Activated T-cell treated with anti-CD3 and anti-CD28 coated beads for 24 hours (primary cell): ENCODE measurements around the gene REELD1.

ENCODE experiments used
- DNase-seq: peaks from one replicate; pipeline ENCODE4 v3.0.0-alpha.2; 2020; ENCODE audit warnings: low read depth

REELD1 gene

DNA sequence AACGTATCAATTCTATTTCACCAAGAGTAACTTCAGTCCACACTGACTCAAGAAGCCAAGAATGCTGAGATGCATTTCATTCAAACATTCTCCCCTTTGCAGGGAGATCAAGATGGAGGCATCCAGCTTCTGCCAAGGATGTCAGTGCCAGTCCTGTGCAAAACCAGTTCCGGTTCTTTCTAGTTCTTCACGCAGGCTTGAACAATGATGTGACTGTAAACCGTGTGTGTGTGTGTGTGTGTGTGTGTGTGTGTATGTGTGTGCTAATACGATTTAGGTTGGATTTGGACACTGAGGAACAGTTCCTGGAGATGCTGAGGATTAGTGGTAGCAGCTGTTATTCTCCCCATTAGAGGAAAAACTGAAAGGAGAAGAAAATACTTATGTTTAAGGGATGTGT is at the start of gene REELD1:
REELD1 (plus strand) TSS at position 301 of the 400 bp plus-strand sequence. CDS start 2,415 bp downstream, outside the sequence.
- DNase-seq = no peak

DNA sequence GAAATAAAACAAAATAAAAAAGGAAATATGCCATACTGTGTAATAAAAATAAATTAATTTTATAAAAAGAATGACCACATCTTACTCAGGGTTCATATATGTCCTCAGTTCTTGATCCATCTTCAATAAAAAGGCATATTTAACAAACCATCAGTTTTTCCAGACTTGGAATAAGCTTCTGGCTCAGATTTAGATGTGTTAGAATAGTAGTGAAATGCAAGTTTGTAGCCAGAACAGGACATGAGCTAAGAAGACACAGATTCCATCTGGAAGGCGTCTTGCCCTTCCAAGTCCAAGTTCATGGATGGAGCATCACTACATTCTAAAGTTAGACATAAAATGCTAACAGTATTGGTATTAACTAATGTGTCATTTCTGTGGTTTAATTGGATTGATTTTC is 49.1 kb upstream of the REELD1 start:
- DNase-seq = no peak

DNA sequence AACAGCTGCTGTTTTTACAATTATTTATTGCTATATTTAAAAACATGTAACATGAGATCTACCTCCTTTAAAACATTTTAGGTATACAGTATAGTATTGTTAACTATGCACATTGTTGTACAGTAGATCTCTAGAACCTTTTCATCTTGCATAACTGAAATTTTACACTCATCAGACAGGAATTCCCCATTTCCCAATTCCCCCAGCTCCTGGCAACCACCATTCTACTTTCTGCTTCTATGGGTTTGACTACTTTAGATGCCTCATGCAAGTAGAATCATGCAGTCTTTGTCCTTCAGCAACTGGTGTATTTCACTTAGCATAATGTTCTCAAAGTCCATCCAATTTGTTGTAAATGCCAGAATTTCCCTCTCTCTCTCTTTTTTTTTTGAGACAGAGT is 48.5 kb upstream of the REELD1 start:
- DNase-seq = no peak

DNA sequence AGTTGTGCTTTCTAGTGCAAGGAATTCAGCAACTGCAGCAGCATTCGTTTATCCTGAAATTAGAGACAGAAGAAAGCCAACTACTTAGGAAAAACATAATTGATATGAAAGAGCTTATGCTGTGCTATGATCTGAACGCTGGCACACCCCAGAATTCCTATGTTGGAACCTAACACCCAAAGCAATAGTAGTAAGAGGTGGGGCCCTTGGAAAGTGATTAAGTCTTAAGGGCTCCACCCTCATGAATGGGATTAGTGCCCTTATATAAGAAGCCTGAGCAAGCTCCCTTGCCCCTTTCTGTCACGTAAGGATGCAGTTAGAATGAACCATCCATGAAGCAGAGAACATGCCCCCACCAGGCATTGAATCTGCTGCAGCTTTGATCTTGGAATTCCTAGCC is 44.2 kb upstream of the REELD1 start:
- no peak for DNase-seq

DNA sequence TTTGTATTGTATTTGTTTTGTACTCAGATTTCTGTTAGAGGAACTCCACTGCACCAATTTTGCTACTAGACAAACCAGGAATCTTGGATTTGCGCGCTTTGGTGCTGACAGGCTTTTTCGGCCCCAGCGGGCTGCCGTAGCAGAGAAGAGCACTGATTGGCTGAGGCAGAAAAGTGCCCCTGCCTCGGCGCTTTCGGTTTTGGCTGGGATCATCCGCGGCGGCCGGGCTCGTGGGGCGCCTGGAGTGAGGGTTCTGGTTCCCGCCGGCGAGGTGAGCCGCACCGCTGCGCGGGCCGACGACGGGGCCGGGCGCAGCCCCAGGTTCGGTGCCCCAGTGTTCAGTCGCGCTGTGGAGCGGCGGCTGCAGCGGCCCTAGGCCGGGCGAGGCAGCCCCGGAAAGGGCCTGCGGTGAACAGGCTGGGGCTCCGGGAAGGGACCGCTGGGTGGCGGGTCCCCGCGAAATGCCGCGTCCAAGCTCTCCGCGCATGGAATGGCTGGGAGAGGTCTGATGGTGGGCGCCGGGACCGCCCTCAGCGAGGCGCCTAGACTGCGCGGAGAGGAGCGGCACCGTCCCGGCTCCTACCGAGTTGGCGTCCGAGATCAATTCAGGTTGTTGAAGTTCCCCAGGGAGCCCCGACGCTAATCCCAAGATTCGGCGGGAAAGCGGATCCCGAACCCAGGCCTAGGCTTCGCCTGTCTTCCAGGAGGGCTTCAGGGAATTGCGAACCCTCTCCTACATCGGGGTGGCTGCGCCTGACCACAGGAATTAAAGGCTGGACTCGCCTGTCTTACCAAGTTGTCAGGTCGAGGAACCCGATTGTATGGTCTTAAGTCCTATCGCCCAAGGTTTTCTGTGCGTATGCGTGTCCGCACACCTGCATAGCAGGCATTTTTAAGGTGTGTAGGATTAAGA is 38.5 kb upstream of the REELD1 start, which contains the start of gene LSM6:
LSM6 (plus strand) TSS at position 178 of the 913 bp plus-strand sequence. CDS start 7,204 bp downstream, outside the sequence.
- DNase-seq = peak; percentile 79

DNA sequence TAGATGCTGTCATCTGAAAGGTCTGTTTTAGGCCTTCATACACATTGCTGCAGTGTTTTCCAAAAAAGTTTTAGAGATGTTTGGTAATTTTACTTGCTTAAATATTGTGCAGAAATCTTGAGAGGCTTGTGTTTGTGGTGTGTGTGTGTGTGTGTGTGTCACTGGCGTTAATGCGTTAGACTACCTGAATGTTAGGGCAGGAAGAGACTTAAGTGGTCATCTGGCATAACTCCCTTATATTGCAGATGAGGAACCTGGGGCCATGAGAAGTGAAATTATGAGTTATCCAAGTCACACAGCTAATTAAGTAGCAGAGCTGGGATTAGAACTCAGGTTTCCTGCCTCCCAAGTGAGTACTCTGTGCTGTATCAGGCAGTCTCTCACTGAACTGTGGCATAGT is 37.4 kb upstream of the REELD1 start:
- no peak for DNase-seq

DNA sequence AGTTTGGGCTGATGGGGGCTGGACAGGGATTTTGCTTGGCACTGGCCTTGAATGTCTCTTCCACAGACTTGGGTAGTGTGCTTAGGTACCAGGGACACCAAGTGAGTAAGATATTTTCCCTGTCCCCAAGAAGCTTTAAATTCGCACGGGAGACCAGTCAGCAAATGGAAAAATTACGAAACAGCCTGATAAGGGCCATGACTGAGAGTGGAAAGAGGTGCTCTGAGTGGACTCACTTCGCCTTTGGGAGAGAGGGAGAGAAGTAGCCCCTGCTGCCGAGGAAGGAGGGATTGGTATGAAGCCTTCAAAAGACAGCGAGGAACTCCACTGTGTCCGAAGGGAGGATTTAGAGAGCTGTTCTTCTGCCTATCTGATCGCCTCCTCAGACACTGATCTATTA is 36.2 kb upstream of the REELD1 start:
- no peak for DNase-seq

DNA sequence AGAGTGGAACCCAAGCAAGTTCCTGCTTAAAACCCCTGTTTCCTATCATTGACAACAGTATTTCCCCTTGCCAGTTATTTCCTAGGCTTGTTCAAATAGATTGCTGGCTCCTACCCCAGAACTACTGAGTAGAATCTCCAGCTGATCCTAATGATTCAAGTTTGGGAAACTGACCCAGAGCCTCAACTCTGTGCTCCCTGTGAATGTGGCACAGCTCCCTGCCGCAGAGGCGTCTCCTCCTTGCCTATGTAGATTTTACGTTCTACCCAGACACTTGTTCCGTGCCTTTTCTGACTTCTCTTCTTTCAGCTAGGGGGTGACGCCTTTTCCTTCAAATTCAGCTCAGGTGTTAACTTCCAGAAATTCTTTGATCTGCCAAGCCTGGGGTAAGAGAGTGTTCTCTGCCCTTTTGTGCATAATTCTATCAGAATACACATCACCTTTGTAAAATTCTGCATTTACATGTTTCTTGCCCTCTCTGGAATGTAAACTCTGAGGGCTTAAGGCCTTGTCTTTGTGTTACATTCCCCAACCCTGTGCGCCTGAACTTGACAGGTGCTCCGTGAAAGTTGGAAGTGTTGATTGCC is 34.5 kb upstream of the REELD1 start:
- no peak for DNase-seq

DNA sequence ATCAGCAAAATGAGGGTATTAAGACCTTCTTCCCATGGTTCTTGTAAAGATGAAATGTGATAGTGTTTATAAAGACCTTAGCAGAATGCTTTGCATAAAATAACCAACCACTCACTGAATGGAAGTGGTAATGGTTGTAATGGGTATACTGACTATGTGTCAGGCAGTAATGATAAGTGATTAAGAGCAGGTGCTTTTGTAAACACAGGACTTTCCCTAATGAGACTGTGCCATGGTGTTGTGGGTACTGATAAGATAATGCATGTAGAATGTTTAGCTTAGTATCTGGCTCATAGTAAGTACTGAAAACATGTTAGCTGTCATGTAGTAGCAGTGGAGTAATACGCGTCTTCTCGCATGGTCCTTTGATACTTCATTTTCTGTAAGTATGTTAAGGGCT is 31.9 kb upstream of the REELD1 start:
- no peak for DNase-seq

DNA sequence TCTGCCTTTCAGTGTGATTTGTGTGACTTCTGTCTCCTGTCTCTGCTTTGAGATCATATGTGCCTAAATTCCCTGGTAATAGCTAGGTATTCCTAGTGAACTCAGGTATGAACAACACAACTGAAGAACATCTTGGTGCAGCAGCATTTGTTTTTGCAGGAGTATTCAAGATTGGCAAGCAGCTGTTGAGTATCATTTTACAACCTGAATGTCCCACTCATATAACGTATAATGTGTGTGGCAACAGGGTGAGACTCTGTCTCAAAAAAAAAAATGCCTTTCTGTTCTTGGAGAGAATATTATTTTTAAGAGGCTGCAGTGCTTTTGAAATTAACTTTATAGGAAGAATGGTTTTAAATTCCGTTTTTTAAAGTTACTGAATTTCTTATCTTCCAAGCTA is 31.1 kb upstream of the REELD1 start:
- no peak for DNase-seq

DNA sequence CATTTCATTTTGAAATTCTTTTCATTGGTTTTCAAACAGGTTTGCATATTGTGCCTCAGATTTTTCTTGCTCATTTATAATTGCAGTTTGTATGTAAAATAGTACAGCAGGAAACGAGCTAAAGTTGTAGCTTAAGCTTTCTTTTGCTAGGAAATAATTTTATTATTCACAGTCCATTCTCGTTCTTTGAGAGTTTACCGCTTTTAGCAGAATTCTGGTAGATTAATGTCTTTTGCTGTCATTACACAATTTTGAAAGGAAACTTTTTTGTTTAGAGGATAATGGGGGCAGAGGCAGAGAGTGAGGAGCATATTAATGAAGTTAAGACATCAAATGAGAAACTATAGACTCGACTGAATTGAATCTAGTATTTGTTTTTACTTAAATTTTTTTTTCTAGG is 28.3 kb upstream of the REELD1 start:
- no peak for DNase-seq

DNA sequence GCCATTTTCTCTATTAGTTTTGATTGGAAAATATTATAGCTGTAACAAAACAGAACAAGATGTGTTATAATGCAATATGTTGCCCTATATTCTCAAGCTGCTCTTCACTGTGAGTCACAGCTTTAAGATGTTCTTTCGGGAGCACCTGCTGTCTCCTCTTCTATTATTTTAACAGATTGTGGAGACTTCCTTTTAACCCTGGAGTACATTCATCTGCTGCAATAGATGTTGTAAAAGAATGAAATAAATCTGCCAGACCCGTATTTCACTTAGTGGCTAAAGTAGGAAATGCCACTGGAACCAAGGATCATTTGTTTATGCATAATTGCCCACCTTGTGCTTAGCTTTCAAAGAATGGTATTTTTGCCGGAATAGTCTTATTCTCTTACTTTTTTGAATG is 27.7 kb upstream of the REELD1 start:
- DNase-seq = no peak

DNA sequence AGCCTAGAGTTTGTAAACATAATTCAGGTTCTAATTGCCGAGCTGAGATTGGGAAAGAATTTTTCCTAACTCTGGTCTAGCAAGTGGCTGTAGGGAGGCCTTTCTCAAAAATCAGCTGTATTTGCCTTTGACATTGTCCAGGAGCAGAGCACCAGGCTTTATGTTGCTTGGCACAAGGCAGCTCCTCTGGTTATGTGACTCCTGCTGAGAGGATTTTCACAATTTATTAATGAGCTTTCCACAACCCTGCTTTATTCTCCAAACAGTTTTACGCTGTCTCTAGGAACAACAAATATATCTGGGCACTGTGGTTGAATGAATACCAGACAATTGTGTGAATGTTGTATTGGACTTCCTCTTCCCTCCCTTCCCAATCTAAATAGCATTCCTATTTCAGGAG is 23.9 kb upstream of the REELD1 start:
- DNase-seq = no peak

DNA sequence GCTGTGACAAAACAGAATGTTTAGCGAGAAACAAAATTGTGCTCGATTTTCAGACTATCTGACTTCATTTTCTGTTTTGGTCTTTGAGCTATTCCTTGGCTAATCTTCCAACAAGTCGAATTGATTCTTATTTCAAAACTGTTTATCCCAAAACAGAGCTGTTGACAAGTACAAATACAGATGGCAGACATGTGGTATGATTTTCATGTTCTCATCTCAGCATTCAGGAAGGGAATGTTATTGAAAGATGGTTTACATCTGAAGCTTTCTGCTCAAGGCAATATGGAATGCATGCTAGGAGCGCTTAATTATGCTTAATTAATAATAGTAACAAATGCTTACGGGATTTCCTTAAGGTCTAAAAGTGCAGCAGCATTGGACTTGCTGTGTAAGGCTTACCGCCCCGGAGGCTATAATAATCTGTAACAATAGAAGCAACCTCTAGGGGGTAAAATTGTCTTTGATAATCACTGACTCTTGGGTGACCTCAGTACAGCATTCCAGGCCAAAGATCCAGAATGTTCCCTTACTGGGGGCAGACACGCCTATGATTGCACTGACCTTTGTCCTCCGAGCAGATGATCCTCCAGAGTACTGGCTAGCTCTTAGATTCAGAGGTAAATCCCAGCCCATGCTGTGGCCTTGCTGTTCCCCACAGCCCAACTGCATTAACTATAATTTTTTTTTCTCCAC is 22.4 kb upstream of the REELD1 start:
- no peak for DNase-seq

DNA sequence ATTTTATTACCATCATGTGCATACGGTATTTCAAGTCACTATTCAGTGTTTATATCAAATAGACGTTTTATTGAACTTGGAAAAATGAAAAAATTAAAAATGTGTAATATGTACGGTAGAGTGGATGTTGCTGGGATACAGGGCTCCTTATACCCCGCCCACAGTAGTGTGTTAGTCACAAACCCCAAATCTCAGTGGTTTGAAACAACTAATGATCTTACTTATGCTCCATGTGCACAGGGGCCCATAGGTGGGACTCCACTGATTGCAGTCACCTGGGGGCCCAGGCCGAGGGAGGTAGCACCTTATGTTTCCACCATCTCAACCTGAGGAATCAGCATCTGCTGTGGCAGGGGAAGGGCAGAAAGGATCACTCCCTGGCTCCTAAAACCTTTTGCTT is 20.7 kb upstream of the REELD1 start:
- no peak for DNase-seq

DNA sequence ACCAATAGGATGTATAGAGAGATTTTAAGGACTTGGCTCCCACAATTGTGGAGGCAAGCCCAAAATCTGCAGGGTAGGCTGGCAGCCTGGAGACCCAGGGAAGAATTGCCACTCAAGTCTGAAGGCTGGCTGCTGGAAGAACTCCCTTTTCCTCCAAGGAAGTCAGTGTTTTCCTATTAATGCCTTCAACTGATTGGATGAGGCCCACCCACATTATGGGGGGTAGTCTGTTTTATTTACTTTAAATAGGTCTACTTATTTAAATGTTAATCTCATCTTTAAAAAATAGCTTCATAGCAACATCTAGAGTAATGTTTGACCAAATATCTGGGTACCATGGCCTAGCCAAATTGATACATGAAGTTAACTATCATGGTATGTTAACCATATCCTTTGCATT is 20.1 kb upstream of the REELD1 start:
- no peak for DNase-seq

DNA sequence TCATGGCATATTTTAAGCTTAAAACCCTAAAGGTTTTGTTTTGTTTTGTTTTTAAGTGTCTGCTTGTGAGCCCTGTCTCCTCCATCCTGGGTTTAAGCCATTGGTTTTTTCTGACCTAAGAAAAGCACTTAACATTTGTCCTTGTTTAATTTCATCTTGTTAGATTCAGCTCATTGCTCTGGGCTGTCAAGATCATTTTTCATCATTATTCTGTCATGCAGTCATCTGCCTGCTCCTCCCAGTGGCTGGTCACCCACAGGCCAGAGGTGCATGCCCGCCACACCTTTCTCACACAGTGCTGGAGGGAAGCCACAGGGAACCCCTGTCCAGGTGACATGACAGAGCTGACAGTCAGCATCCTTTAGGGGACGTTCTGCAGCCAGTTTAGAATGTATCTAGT is 11.7 kb upstream of the REELD1 start:
- no peak for DNase-seq

DNA sequence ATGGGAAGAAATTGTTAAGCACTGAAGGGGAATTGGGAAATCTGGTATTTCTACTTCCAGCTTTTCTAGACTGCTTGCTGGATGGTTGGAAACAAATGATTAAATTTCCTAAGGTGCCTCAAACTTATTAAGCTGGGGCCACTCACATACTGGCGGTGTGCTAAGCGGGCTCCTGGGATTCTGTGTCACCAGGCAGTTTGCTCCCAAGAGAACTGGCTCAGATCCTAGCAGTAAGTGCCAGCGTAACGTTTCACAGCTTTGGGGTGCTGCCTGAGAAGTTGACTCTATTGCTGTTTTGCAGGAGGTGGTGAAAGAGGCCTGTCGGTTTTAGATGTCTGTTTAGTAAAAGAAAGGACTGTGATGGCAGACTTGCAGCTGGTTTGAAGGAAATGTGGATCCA is 6.9 kb upstream of the REELD1 start:
- DNase-seq = no peak

DNA sequence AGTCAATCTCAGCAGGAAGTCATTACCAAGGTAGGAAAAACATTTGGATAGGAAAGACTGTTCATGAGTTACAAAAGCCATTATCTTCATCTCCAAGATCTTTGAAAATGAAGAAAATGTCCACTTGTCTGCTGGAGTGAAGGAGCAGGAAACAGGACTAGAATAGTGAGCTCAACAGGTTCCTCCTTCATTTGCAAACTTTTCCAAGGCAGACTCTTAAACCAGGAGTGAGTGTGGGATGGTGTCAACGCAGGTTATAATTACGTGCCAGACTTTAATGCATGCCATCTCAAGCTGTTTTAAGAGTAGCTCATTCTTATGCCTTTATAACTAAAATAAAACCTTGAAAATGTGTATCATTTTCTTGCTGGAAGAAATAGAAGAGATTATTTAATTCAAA is 3.4 kb upstream of the REELD1 start:
- DNase-seq = no peak

DNA sequence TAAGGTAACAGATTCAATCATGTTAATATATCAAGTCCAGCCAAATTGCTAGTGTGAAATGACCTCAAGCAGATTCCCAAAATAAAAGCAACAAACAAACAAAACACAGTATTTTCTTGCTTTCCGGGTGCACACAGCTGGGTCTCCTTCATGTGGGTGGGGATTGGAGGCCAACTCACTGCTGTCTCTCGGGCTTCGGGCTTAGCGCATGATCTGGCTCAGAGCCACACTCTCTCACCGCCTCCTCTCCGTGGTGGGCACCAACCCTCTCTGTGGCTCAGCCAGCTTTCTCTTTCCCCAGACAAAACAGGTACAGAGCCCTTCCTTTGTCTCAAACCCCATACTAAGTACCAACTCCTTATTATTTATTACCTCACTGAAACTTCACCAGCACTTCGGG is 2.9 kb upstream of the REELD1 start:
- no peak for DNase-seq

DNA sequence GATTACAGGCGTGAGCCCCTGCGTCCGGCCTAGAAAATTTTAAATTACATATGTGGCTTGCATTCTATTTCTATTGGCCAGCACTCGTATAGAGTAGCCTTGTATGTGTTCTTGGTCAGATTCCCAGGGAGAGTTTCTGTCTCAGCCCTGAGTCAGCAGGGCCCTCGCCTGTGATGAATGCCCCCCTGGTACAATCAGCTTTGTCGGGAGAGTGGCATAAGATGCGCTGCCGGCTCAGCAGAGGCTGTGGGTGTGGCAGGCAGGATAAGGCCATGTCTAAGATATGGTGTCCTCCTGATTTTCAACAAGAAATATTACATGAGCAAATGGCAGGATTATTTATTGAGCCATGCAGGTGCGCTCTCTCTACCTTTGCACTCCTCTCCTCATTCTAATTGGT is 1.6 kb upstream of the REELD1 start:
- DNase-seq = no peak

DNA sequence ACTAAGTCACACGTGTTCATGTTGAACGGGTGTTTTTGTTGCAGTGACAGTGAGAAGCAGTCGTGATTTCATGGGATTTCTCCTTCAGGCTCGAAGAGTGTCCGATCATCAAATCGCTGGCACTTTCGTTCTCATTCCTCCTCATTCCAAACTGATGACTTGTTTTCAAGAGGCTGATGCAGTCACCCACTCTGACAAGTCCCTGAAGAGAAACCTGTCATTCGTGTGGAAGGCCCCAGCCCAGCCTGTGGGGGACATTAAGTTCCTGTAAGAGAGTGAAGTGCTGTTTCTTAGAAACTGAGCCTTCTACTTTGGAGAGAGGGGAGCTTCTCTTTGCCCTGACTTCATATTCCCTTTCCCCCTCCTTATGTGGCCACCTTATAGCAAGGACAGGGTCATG is 8.0 kb downstream of the REELD1 start:
- no peak for DNase-seq

DNA sequence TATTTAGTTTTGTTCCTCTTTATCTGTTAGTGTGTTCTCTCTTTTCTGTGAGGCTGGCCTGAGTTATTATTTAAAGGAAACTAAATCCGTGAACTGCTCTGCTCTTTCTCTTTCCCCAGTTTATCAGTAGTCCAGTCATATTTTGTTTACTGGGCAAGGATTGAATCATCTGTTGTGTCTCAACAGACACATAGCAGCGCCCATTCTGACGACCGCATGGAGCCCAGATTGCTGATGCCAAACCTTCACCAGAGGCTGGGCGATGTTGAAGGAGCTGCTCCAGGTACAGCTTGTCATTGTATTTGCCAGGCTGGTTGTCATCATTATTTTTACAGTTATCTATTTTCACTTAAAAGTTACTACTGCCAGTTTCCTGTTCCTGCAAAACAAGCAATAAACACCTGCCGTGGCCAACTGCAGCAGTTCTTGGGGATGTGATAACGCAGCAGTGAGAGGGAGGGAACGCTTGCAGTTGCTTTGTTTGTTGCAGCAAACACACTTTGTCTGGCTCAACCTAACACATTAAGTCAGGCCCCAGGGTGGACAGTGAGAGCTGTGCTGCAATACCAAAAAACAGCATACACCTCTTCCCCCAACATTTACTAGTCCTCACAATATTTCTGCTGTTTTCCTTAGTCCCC is 10.1 kb downstream of the REELD1 start:
- no peak for DNase-seq
